Mesendoderm (in vitro differentiated cells): ENCODE results near the gene ASIC1. TPM values are rescaled to one million over a fixed set of nuclear protein-coding genes. Genes with fewer than 3 reads are reported as not detected.

ENCODE experiments used
- DNase-seq: peaks from one replicate; pipeline ENCODE4 v3.0.0; 2013
- H2AK5ac ChIP-seq: 2 replicates; pipeline ENCODE4 v1.6.1; 2013; ENCODE audit warnings: low read length, inconsistent platforms
- H2BK120ac ChIP-seq: 2 replicates; pipeline ENCODE4 v1.6.1; 2013; ENCODE audit warnings: low read depth, mild to moderate bottlenecking, low read length, moderate library complexity, mixed read lengths
- H2BK15ac ChIP-seq: replicated peaks from 2 replicates; pipeline ENCODE4 v1.6.1; 2013; ENCODE audit warnings: low read depth, mild to moderate bottlenecking, moderate library complexity
- H2BK5ac ChIP-seq: 2 replicates; pipeline ENCODE4 v1.6.1; 2013; ENCODE audit warnings: low read length, inconsistent platforms
- H3K18ac ChIP-seq: 2 replicates; pipeline ENCODE4 v1.6.1; 2013; ENCODE audit warnings: mild to moderate bottlenecking, low read length, mixed read lengths
- H3K23ac ChIP-seq: one replicate; pipeline ENCODE4 v1.6.1; 2013; ENCODE audit warnings: low read length
- H3K27ac ChIP-seq: 2 replicates; pipeline ENCODE4 v1.5.1; 2013; ENCODE audit warnings: low read depth, mild to moderate bottlenecking, inconsistent platforms, low read length, moderate library complexity
- H3K27me3 ChIP-seq: 2 replicates; pipeline ENCODE4 v1.6.1; 2013; ENCODE audit warnings: low read length, control low read depth, mild to moderate bottlenecking, inconsistent platforms; ENCODE audit not compliant: insufficient read depth, poor library complexity
- H3K36me3 ChIP-seq: 2 replicates; pipeline ENCODE4 v1.6.1; 2013; ENCODE audit warnings: low read length, inconsistent platforms; ENCODE audit not compliant: control insufficient read depth, insufficient read depth
- H3K4ac ChIP-seq: one replicate; pipeline ENCODE4 v1.6.1; 2013; ENCODE audit warnings: low read depth, mild to moderate bottlenecking, low read length, moderate library complexity
- H3K4me1 ChIP-seq: 2 replicates; pipeline ENCODE4 v1.6.1; 2013; ENCODE audit warnings: low read depth, low read length, inconsistent platforms; ENCODE audit not compliant: control insufficient read depth
- H3K4me2 ChIP-seq: 2 replicates; pipeline ENCODE4 v1.6.1; 2013; ENCODE audit warnings: low read length
- H3K4me3 ChIP-seq: 2 replicates; pipeline ENCODE4 v1.5.1; 2013; ENCODE audit warnings: mild to moderate bottlenecking, low read length
- H3K56ac ChIP-seq: one replicate; pipeline ENCODE4 v1.6.1; 2013; ENCODE audit warnings: low read length
- H3K79me1 ChIP-seq: 2 replicates; pipeline ENCODE4 v1.6.1; 2013; ENCODE audit warnings: low read length, inconsistent platforms
- H3K79me2 ChIP-seq: 2 replicates; pipeline ENCODE4 v1.6.1; 2013; ENCODE audit warnings: mild to moderate bottlenecking, low read length; ENCODE audit not compliant: control insufficient read depth, insufficient read depth
- H3K9ac ChIP-seq: 2 replicates; pipeline ENCODE4 v1.6.1; 2013; ENCODE audit warnings: low read length, inconsistent platforms
- H4K5ac ChIP-seq: one replicate; pipeline ENCODE4 v1.6.1; 2013; ENCODE audit warnings: low read length
- H4K8ac ChIP-seq: one replicate; pipeline ENCODE4 v1.6.1; 2013; ENCODE audit warnings: low read depth, mild to moderate bottlenecking, control low read depth, low read length, moderate library complexity
- WGBS: extraction: QIAGEN DNeasy Blood & Tissue Kit; methylation state at CpG from one replicate; pipeline ENCODE4 v1.1.7; 2013; ENCODE audit warnings: low lambda C conversion rate, missing lambda C conversion rate; ENCODE audit not compliant: insufficient coverage; ENCODE audit errors: extremely low coverage; 5-methylcytosine and 5-hydroxymethylcytosine counted together
- polyA plus RNA-seq, 2 experiments: library from polyadenylated mRNA; stranded (reverse); fragments of 200-250 nt; gene quantifications; one replicate each; pipeline ENCODE4 v1.2.3, GENCODE V29; 2013

The ASIC1 gene
- 0.59 TPM for polyA plus RNA-seq (2013, experiment 1 of 2)
- 0.73 TPM for polyA plus RNA-seq (2013, experiment 2 of 2)

DNA sequence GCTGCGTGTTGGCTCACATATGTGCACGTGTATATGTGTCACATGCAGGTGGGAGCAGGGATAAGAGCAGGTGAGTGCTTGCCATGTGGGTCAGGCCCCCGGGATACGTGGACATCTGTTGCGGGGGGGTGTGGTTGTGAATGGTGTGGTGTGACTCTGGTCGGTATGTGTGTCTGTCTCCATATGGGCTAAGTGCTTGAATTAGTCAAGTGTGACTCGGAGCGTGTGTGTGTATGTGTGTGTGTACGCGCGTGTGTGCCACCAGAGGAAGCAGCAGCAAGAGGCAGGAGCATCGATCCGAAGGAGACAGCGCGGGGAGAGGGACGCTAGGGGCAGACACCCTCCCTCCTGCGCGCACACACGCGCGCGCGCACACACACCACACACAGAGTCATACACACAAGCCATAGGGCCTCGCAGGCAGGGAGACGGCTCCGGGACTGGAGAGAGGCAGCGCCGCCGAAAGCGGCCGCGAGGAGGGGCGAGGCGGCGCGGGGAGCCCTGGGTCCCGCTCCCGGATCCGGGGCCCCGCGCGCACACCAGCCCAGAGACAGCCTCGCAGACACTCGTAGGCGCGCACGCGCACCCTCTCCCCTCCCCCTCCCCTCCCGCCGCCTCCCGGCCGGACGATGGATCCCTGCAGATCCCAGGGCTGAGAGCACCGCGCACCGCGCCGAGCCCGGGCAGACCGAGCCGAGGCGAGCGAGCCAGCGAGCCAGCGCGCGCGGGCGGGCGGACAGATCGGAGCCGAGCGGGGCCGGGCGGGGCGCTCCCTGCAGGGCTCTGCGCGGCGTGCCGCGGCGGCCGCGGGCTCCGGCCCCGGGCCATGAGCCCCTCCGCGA is at the start of gene ASIC1:
Gene ASIC1, plus strand, starts transcription at position 597 of the 842 bp plus-strand sequence. CDS start 1,171 bp downstream, outside the sequence.
- no peak within 1 kb of the TSS for H2BK120ac ChIP-seq
- no peak within 1 kb of the TSS for H4K8ac ChIP-seq
- peaks cover 6% of the 10 kb centered on the region for H3K27me3 ChIP-seq
- peak within 1 kb of the TSS; percentile 22 for H3K18ac ChIP-seq
- H3K4ac ChIP-seq = no peak within 1 kb of the TSS
- no peak within 1 kb of the TSS for H2BK15ac ChIP-seq
- H3K27ac ChIP-seq = no peak within 1 kb of the TSS
- no peaks in the 10 kb centered on the region for H3K36me3 ChIP-seq
- H3K4me1 ChIP-seq = peaks cover 3% of the 10 kb centered on the region
- H3K23ac ChIP-seq = no peak within 1 kb of the TSS
- no CpG with 5 or more reads among the region's 88 CpGs for WGBS
- H4K5ac ChIP-seq = no peak within 1 kb of the TSS
- DNase-seq = peak; percentile 69
- no peaks in the 10 kb centered on the region for H3K79me1 ChIP-seq
- peak within 1 kb of the TSS; percentile 61 for H3K56ac ChIP-seq
- peak within 1 kb of the TSS; percentile 62 for H3K4me2 ChIP-seq
- H2BK5ac ChIP-seq = no peak within 1 kb of the TSS
- H2AK5ac ChIP-seq = no peak within 1 kb of the TSS
- peak within 1 kb of the TSS; percentile 24 for H3K9ac ChIP-seq
- H3K4me3 ChIP-seq = peak within 1 kb of the TSS; percentile 4
- no peaks in the 10 kb centered on the region for H3K79me2 ChIP-seq

DNA sequence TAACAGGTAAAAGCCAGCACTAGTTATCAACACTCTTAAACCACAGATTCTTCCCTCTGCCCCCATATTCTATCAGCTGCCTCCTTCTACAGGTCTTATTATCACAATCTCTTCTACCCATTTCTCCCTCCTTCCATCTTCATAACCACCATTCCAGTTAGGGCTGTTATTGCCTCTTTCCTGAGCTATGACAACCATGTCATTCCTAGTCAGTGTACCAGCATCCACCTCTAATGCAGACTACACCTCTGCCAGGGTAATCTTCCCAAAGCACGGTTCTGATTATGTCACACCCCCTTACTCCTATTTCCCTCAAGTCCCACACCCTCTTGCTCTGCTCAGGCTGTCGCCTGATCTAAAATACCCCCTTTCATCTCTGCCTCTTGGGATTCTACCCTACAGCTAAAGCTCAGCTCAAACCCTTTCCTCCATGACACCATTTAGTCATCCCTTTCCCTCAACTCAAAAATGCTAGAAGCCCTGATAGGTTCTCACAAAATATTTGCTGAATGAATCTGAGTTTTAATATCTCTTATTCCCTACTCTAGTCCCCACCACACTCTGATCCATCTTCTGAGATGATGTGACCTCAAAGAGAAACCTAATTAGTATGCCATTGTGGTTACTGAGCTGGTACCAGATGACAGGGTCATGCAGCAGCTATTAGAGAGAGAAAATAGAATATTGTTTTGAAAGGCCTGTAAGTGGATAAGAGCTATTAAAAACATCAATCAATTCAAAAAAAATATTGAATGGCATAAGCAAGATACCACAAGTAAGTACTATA is 43.8 kb upstream of the ASIC1 start:
- H3K18ac ChIP-seq = no peak overlapping the region
- no peak for DNase-seq
- no CpG with 5 or more reads among the region's 2 CpGs for WGBS

DNA sequence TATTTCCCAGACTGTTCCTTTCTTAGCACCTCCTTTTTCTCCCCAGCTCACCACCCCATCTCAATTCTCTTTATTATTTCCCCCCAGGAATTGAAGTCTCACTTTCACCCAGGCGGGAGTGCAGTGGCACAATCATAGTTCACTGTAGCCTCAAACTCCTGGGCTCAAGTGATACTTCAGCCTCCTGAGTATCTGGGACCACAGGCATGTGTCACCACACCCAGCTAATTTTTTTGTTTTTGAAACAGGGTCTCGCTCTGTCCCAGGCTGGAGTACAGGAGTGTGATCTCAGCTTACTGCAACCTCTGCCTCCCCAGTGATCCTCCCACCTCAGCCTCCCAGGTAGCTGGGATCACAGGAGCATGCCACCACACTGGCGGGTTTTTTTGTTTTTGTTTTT is 43.1 kb upstream of the ASIC1 start:
- Histone ChIP-seq H3K18ac (no peak overlapping the region), H3K27me3 (no peaks in the 10 kb centered on the region), H3K4me3 (no peak overlapping the region), H2BK120ac (no peak overlapping the region), H3K79me1 (peaks cover 9% of the 10 kb centered on the region), H2BK5ac (no peak overlapping the region), H4K8ac (no peak overlapping the region), H3K79me2 (peaks cover 19% of the 10 kb centered on the region), H3K4ac (no peak overlapping the region), H3K9ac (no peak overlapping the region), H3K56ac (no peak overlapping the region), H3K4me2 (no peak overlapping the region), H3K23ac (no peak overlapping the region), H2BK15ac (no peak overlapping the region), H3K4me1 (no peaks in the 10 kb centered on the region), H3K36me3 (peaks cover 6% of the 10 kb centered on the region), H3K27ac (no peak overlapping the region), H4K5ac (no peak overlapping the region), H2AK5ac (no peak overlapping the region)
- WGBS = no CpG with 5 or more reads among the region's 3 CpGs
- no peak for DNase-seq

More for the DNA sequence above, 43.8 kb upstream of the ASIC1 start:
- no peak overlapping the region for H3K9ac ChIP-seq
- no peak overlapping the region for H3K27ac ChIP-seq
- peaks cover 6% of the 10 kb centered on the region for H3K36me3 ChIP-seq
- no peak overlapping the region for H4K5ac ChIP-seq
- H3K4me3 ChIP-seq = no peak overlapping the region
- H3K4me1 ChIP-seq = no peaks in the 10 kb centered on the region
- H2BK5ac ChIP-seq = no peak overlapping the region
- H4K8ac ChIP-seq = no peak overlapping the region
- no peak overlapping the region for H3K4me2 ChIP-seq
- no peak overlapping the region for H3K4ac ChIP-seq
- H3K56ac ChIP-seq = no peak overlapping the region
- peaks cover 13% of the 10 kb centered on the region for H3K79me2 ChIP-seq
- H2BK120ac ChIP-seq = no peak overlapping the region
- H3K23ac ChIP-seq = no peak overlapping the region
- no peak overlapping the region for H2BK15ac ChIP-seq
- no peaks in the 10 kb centered on the region for H3K27me3 ChIP-seq
- H2AK5ac ChIP-seq = no peak overlapping the region
- H3K79me1 ChIP-seq = peaks cover 7% of the 10 kb centered on the region

DNA sequence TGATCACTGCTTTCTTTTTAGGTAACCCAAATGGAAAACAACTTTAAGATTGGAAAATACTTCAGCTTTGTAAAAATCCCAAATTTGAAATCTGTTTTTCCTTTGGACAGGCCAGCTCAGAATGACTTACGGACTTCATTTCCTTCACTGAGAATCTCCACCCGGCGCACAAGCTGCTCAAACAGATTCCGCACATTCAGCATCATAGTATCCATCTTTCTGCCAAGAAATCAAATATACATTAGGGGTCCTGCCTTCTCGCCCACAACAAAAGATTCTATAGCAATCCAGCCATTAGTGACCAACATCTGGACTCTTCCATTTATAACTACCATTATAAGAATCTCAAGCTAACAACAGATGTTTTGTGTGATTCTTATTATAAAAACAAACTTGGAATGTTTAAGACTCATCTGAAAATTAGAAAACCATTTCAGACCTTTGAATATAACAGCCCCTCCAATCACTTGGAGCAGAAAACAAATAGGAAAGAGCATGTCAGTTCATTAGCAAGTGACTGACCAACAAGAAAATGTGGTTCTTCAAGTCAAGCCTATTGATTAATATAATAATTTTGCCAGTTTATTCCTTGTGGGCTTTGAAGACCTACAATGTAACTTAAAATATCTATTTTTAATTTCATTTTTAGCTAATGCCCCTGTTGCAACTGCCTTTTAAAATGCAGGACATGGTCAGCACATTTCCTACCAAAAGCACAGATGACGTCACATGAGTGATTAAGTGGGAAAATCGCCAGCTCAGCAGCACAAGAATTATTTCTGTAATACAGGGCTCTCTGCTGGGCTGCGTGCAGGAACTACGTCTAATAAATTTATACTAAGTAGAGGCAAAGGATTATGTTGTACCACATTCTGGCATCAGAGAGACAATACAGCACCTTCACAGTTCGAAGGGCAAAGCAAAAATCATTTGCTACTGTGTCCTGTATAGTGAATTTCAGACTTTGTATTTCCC is 40.6 kb upstream of the ASIC1 start:
- no peaks in the 10 kb centered on the region for H3K27me3 ChIP-seq
- H3K4me3 ChIP-seq = no peak overlapping the region
- no peak overlapping the region for H4K5ac ChIP-seq
- H3K79me2 ChIP-seq = peaks cover 35% of the 10 kb centered on the region
- DNase-seq = no peak
- H3K79me1 ChIP-seq = peaks cover 11% of the 10 kb centered on the region
- H4K8ac ChIP-seq = no peak overlapping the region
- no CpG with 5 or more reads among the region's 10 CpGs for WGBS
- no peak overlapping the region for H2BK120ac ChIP-seq
- no peak overlapping the region for H3K9ac ChIP-seq
- no peak overlapping the region for H3K56ac ChIP-seq
- no peak overlapping the region for H3K23ac ChIP-seq
- H2BK15ac ChIP-seq = no peak overlapping the region
- no peak overlapping the region for H3K18ac ChIP-seq
- H3K4ac ChIP-seq = no peak overlapping the region
- H2AK5ac ChIP-seq = no peak overlapping the region
- H3K4me1 ChIP-seq = no peaks in the 10 kb centered on the region
- no peak overlapping the region for H3K4me2 ChIP-seq
- H3K27ac ChIP-seq = no peak overlapping the region
- H3K36me3 ChIP-seq = peaks cover 4% of the 10 kb centered on the region
- H2BK5ac ChIP-seq = no peak overlapping the region

DNA sequence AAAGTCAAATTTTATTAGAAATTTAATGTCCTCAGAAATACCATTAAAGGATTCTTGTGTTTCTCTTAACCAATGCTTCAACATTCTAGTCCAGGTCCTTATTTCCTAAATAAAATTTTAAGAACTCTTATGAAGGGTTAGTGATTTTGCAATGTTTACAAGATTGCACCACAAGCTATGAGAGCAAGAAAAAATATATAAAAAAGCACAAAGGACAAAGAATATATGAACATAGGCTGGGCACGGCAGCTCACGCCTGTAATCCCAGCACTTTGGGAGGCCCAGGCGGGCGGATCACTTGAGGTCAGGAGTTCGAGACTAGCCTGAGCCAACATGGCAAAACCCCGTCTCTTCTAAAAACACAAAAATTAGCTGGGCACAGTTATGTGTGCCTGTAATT is 39.8 kb upstream of the ASIC1 start:
- H3K23ac ChIP-seq = no peak overlapping the region
- no peak overlapping the region for H3K18ac ChIP-seq
- H3K27me3 ChIP-seq = no peaks in the 10 kb centered on the region
- no peak overlapping the region for H2BK15ac ChIP-seq
- no peak overlapping the region for H3K56ac ChIP-seq
- no peaks in the 10 kb centered on the region for H3K4me1 ChIP-seq
- no peak overlapping the region for H2AK5ac ChIP-seq
- H3K4me2 ChIP-seq = no peak overlapping the region
- no peak overlapping the region for H2BK120ac ChIP-seq
- peaks cover 37% of the 10 kb centered on the region for H3K79me2 ChIP-seq
- no CpG with 5 or more reads among the region's 6 CpGs for whole genome bisulfite sequencing
- no peak overlapping the region for H3K9ac ChIP-seq
- no peak for DNase-seq
- no peak overlapping the region for H4K8ac ChIP-seq
- no peak overlapping the region for H4K5ac ChIP-seq
- peaks cover 4% of the 10 kb centered on the region for H3K36me3 ChIP-seq
- H3K4ac ChIP-seq = no peak overlapping the region
- H3K4me3 ChIP-seq = no peak overlapping the region
- H3K27ac ChIP-seq = no peak overlapping the region
- H2BK5ac ChIP-seq = no peak overlapping the region
- peaks cover 11% of the 10 kb centered on the region for H3K79me1 ChIP-seq
